ENCODE data around the gene SNX7. TPM values are rescaled to one million over a fixed set of nuclear protein-coding genes. Genes with fewer than 3 reads are reported as not detected.

SNX7 gene
- total and polyA plus RNA-seq, 12 donors, result 3.3 to 29.2 (median 18.9) TPM

GRCh38 chr1:98794196-98794886 lies 132.8 kb downstream of the SNX7 start:
- H3K4me1 ChIP-seq (replicated peaks in 1 of 2), result no peaks in the 10 kb centered on the region
- TF ChIP-seq CTCF (IDR thresholded peaks at IDR 0.05) (peak; percentile 40 to 64 (median 57)), POLR2A (IDR thresholded peaks at IDR 0.05) (no peak)
- H3K36me3 ChIP-seq (replicated peaks in 1 of 2), result no peaks in the 10 kb centered on the region
- DNase-seq, result peak; percentile 13 to 74 (median 29)
- no peak overlapping the region for H3K4me3 ChIP-seq
- no peaks in the 10 kb centered on the region for H3K9me3 ChIP-seq (replicated peaks in 1 of 3)
- intact Hi-C loops (cut with DNase I), result no loop called here
- H3K27ac ChIP-seq, result no peak overlapping the region
- H3K27me3 ChIP-seq, result no peaks in the 10 kb centered on the region
- 30 to 38% (median 35%) methylated on average over 3 of the region's 3 CpGs for WGBS, 4 donors

- H3K27me3 ChIP-seq, result no peaks in the 10 kb centered on the region
- no peaks in the 10 kb centered on the region for H3K9me3 ChIP-seq (replicated peaks in 1 of 3)
- H3K4me3 ChIP-seq, result no peak overlapping the region
- TF ChIP-seq CTCF (IDR thresholded peaks at IDR 0.05), result no peak
- no peak for TF ChIP-seq POLR2A (IDR thresholded peaks at IDR 0.05)
- H3K36me3 ChIP-seq (replicated peaks in 1 of 2), result no peaks in the 10 kb centered on the region
- intact Hi-C loops (cut with DNase I), result no loop called here
- H3K27ac ChIP-seq, result no peak overlapping the region
- 64 to 82% (median 70%) methylated on average over 1 of the region's 1 CpG for WGBS, 4 donors
- no peak for DNase-seq
- no peaks in the 10 kb centered on the region for H3K4me1 ChIP-seq (replicated peaks in 1 of 2)
Observed at GRCh38 chr1:98796049-98796448, 134.5 kb downstream of the SNX7 start.

GRCh38 chr1:98797506-98797905 lies 136.0 kb downstream of the SNX7 start:
- no peaks in the 10 kb centered on the region for H3K4me1 ChIP-seq (replicated peaks in 1 of 2)
- intact Hi-C loops (cut with DNase I), result no loop called here
- H3K27ac ChIP-seq, result no peak overlapping the region
- no peaks in the 10 kb centered on the region for H3K27me3 ChIP-seq
- WGBS, 4 donors, result 68 to 78% (median 75%) methylated on average over 2 of the region's 2 CpGs
- H3K36me3 ChIP-seq (replicated peaks in 1 of 2), result no peaks in the 10 kb centered on the region
- no peak overlapping the region for H3K4me3 ChIP-seq
- no peak for DNase-seq
- H3K9me3 ChIP-seq (replicated peaks in 1 of 3), result no peaks in the 10 kb centered on the region
- no peak for TF ChIP-seq CTCF (IDR thresholded peaks at IDR 0.05)
- TF ChIP-seq POLR2A (IDR thresholded peaks at IDR 0.05), result no peak

Measured in adrenal gland (tissue), 12 donors.